IPS-18c (cell line): ENCODE data around the gene HIP1R.
"Not testable (repeated sequence)": the region's sequence is repeated elsewhere in the genome, so short reads cannot be mapped to it uniquely, and the experiment has no call there.

Source experiments
- H3K4me3 ChIP-seq: 2 replicates; pipeline ENCODE4 v1.7.0; 2013; ENCODE audit warnings: low read depth, mild to moderate bottlenecking, low read length, moderate library complexity; ENCODE audit not compliant: insufficient read depth
- H3K9me3 ChIP-seq: one replicate; pipeline ENCODE4 v1.6.1; 2013; ENCODE audit warnings: mild to moderate bottlenecking, low read length, moderate library complexity; ENCODE audit not compliant: control insufficient read depth, insufficient read depth

Gene HIP1R

DNA sequence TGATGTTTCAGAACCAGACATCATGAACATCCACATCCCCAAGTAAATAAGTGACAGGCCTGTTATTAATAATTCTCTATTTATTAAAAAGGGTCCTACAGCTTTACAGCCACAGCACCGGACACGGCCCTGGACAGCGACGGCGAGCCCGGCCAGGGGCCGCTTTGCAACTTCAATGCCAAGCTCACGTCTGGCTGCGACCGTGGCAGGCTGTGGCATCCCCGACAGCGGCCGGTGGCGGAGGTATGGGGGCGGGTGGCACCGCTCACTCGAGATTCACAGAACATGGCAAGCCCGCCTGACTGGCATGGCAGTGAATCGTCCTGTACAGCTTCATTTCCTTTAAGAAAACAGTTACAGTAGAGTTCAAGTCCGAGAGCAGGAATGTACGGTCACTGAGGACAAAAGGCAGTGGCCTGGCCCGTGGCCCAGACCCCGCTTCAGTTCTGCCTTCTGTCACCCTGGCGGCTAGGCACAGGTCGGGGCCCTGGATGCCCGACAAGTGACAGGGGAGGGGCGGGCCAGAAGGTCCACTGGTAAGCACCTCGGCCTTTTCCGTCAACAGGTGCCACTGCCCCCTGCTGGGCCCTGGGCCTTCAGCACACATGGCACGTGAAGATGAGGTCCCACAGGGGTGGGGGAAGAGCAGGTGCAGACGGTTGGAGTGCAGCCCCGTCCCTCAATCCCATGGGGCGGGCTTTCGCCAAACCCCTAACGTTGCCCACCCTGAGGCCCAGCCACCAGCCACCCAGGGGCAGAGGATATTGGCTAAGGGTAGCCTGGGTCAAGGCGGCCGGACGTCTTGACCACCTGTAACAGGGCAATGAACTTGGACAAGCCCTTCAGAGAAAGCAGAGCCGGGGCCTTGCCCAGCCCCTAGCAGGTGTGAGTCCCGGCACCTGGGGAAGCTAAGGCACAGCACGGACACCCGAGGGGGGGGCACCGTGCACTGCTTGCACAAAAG lies 30.3 kb downstream of the HIP1R start:
- no peaks in the 10 kb centered on the region for H3K9me3 ChIP-seq
- H3K4me3 ChIP-seq: no peak overlapping the region

DNA sequence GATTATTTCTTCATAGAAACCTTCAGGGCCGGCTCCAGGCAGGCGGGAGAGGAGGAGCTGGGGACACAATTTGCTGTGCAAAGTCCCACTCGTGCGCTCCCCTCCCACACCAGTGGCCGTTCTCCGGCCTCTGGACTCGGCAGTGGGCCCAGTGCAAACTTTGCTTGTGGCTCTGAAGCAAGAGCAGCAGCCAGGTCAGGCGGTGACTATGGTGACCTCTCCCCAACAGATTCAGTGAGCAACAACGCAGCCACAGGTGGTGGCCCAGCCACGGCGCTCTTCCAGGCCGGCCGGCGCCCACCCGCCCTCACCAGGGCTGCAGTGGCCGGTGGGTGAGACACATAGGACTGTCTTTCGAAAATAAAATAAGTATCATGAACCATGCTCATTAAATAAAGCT lies 31.1 kb downstream of the HIP1R start:
- H3K4me3 ChIP-seq: no peak overlapping the region

DNA sequence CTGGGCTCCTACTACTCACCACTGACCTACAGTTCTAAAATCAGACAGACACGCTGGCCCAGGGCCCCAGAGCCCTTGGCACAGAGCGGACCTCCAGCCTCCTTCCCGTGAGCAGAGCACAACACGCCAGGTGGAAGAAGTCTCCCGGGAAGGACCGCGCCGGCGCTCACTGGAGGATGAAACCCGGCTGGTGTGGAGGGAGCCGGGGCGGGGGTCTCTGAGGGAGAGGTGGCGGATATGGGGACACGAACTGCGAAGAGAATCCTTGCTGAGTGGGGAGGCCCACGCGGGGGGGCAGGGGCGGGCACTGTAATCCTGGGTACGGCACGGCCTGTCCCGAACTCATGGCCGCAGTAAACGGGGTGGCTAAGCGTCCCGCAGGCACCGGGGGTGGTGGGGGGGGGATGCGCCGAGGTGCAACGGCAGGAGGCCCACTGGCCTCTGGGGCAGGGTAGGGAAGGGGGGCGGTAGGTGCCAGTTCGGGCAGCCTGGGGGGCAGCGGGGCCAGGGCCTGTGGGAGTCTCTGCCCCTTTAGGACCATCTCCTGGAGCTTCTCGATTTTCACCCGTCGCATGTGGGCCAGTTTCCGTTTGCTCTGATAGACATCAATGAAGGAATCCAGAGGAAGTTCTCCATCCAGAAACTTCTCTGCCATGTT lies 31.8 kb downstream of the HIP1R start:
- Histone ChIP-seq H3K9me3 (no peaks in the 10 kb centered on the region), H3K4me3 (no peak overlapping the region)

More for the DNA sequence above, 31.1 kb downstream of the HIP1R start:
- no peaks in the 10 kb centered on the region for H3K9me3 ChIP-seq

DNA sequence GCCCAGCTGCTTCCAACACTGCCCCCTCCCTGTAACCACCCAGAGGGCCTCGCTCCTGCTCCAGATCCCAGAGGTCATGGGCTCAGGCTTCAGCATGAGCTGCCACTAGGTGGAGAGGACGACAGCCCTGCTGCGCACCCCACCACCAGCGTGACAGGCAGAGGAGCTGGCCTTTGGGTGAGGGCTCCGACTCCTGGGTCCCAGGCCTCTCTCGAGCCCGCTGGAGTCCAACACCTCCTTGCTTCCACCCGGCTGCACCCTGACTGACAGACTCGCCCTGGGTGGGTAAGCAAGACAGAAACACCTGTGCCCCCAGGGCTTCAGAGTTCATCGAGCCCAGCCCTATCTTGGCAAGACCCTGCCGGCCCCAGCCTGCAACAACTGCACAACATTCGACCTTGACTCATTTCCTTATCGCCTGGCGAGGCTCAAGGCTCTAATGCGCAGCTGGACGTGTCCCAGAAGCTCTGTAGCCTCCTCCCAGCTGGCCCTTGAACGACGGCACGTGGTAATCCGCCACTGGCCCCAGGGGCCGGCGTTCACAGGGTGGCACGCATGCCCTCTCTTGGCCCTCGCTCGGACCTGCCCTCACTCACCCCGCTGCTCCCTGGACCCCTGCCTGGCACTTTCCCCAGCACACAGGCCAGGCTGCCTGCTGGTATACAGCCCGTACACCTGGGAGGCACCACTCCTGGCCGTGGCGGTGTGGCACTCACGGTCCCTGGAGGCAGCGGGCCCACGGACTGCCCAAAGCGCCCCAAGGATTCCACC lies 32.6 kb downstream of the HIP1R start:
- Histone ChIP-seq H3K9me3 (no peaks in the 10 kb centered on the region), H3K4me3 (no peak overlapping the region)

DNA sequence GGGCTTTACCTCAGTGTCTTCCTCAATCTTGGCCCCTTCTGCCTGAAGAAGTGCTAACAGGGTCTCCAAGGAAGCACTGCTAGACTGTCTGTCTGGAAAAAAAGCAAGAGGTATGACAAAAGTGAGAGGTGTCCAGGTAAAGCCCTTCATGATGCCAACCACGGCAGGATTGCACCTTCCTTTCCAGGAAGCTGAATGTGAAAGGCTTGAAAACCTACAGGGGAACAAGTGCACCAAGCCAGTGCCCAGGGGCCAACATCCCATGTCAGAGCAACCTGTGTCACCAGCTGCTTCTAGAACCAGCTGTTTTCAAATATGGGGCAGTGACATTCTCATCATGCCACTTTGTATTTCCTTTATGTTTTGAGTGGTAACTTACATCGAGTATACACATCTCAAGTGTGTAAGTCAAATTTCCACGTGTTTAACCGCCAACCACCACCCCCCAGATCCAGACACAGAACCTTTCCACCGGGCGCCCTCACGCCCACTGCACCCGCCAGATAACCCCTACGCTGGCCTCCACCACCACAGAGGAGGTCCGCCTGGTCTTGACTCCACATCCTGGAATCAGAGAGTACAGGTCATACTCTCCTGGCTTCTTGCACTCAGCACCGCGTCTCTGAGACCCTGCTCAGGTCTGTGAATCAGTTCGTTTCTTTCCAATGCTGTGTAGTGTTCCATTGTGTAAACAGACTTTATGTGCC lies 33.4 kb downstream of the HIP1R start:
- H3K4me3 ChIP-seq: no peak overlapping the region
- H3K9me3 ChIP-seq: no peaks in the 10 kb centered on the region

DNA sequence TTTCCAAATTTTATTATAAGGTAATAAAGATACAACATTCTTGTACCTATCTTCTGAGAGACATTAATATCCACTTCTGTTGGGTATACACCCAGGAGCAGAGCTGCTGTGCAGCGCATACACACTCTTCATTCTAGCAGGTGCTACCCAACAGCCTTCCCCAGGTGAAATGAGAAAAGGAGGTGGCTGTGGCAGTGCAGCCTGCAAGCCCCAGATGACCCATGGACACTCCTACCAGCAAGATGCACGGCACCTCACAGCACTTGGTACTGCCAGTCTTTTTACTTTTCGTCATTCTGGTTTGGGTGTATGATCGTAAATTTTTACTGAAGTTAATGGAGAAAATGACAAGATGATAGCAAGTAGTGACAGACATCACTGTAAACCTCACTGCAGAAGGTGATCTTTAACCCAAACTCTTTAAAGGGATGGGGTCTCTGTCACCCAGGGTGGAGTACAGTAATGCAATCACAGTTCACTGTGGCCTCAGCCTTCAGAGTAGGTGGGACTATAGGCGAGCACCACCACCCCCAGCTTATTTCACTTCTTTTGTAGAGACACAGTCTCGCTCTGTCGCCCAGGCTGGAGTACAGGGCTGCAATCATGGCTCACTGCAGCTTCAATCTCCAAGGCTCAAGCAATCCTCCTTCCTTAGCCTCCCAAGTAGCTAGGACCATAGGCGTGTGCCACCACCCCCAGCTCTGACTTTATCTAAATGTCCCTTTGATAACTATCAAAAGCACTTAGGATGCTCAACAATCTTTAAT lies 34.1 kb downstream of the HIP1R start:
- Histone ChIP-seq H3K9me3 (no peaks in the 10 kb centered on the region), H3K4me3 (no peak overlapping the region)

DNA sequence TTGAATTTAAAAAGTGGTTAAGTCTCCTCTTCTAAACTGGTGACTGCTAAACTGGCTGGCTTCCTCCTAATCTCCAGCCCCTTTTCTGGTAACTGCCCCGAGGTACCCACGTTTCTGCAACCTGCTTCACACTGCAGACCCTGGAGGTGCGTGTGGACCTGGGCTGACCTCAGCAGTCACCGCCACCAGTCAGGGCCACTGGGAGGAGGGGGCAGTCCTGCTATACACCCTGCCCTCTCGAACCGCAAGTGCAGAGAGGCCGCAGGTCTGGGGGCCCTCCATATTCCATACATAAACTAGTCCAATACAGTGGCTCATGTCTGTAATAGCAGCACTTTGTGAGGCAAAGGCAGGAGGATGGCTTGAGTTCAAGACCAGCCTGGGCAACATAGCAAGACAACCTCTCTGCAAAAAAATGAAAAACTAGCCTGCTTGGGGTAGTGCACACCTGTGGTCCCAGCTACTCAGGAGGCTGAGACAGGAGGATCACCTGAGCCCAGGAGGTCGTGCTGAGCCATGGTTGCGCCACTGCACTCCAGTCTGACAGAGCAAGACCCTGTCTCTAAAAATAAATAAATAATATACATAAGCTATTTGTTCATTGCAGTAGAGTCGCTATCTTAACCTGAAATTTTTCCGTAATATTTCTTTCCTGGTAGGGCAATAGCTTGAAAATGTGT lies 35.0 kb downstream of the HIP1R start:
- H3K9me3 ChIP-seq: no peaks in the 10 kb centered on the region
- H3K4me3 ChIP-seq: no peak overlapping the region

DNA sequence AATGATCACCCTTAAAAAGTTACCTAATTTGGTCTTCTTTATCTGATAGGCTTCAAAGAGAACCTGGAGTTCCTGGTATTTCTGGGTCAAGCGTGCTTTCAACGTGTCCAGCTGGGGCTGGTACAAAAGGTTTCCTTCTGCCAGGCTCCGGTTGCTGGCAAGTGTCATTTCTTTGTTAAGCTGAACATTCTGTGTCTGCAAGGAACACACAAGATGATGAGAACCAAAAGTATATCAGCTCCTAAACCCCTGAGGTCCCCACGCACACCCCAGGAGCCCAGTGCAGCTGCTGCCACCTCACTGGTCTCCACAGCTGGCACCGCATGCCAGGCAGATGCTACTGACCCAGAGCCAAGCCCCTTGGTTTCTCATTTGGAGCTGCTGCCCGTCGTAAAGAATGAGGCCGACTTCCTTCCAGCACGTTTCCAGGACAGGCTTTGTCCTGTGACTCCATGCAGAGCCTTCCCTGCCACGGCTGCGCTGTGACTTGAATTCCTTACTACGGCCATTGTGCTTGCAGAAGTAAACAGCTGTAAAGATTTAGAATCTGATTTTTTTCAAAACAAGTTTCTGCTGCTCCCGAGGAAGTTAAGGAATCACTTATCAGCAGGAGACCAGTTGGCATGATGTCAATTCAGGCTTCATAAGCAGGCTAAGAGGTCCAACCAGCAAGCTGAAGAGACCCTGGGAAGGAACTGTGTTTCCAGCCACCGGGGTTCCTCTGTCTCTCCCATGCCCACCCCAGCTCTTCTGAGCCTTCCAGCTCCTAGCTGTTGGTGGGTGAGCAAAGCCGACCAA lies 35.8 kb downstream of the HIP1R start:
- H3K9me3 ChIP-seq: no peaks in the 10 kb centered on the region
- no peak overlapping the region for H3K4me3 ChIP-seq

DNA sequence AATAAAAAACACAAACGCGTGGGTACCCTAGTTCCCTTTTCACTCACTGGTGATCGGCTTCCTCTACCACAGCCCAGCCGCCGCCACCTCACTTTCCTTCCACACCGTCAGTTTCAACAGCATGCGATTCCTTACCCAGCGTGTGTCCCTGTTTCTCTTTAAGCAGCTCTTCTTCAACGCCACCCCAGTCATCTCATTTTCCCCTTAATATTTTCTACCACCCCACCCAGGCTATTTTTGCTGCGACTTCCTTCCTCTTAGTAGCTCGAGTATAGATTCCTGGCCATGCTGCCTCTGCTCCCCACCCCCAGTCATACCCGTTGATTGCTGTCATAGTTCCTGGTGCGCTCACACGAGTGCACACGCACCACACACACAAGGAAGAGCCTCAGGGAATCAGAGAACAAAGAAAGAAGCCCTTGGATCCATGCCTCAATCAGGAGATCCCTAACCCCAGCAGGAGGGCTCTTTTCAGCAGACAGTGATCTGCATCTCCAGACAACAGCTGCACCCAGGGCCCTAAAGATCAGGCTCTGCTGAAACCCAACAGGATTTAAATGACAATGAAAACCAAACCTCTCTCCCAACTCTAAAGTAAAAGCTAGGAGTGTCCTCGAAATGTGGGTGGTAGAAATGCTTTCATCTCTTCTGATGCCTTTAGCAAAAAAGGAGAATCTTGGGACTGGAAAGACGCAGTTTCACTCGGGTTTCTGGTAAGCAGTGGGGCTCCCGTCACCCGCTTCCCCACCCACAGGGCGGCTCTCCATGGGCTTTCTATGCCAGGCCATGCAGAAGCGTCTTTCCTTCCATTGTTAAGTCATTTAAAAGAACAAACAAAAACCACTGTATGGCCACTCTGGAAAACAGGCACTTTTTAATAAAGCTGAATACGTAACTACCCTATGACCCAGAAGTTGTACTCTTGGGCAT lies 36.9 kb downstream of the HIP1R start:
- Histone ChIP-seq H3K4me3 (no peak overlapping the region), H3K9me3 (no peaks in the 10 kb centered on the region)

DNA sequence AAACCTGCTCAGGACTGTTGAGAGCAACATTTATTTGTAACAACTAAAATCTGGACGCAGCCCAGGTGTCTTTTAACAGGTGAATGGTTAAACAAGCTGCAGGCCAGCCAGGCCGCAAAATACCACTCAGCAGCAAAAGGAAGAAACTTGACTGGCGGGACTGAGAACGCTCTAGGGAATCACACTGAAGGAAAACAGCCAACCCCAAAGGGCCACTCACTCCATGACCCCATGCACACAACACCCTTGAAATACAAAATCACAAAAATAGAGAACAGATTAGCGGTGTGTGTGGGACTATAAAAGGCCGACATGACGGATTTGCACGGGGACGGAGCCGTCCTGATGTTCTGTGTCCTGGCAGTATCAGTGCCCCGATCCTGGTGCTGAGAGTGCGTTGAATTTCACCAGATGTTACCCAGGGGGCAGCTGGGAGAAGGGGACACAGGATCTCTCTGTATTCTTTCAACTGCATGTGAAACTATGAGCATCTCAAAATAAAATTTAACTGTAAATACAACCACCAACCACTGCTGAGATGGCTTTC lies 37.6 kb downstream of the HIP1R start:
- H3K4me3 ChIP-seq: no peak overlapping the region
- H3K9me3 ChIP-seq: no peaks in the 10 kb centered on the region

DNA sequence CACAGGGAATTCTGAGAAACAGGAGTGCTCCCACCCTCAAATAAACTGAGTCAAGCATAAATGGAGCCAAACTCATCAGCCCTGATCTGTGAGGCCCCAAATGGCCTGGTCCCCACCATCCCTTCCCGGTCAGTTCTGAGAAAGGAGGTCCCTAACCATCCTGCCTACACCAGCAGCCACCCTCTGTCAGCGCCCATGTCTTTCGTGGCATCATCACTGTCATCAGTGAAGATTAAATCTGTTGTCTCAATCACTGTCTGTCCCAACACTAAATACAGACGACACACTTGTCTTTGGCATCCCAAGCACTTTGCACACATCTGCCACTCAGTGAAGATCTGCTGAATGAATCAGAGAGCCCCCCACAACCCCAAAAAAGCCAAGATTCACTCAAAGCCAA lies 38.3 kb downstream of the HIP1R start:
- no peak overlapping the region for H3K4me3 ChIP-seq

DNA sequence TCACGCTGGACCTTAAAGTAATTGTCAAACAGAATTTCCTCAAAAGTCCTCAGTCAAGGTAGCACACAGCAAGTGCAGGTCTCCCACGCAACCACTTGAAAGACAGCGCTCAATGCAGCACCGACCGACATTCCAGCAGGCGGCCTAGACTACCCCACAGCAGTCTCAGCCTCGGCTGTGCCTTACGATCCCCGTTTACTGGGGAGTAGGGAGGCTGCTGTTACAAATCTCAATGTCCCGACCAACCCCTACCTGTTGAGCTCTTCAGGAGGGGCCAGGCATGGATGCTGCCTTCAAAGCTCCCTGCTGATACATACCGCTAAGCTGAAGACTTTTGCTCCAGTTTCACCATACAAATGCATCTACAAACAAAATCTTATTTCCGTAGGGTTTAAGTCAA lies 38.8 kb downstream of the HIP1R start:
- Histone ChIP-seq H3K9me3 (no peaks in the 10 kb centered on the region), H3K4me3 (no peak overlapping the region)

More for the DNA sequence above, 38.3 kb downstream of the HIP1R start:
- H3K9me3 ChIP-seq: no peaks in the 10 kb centered on the region

DNA sequence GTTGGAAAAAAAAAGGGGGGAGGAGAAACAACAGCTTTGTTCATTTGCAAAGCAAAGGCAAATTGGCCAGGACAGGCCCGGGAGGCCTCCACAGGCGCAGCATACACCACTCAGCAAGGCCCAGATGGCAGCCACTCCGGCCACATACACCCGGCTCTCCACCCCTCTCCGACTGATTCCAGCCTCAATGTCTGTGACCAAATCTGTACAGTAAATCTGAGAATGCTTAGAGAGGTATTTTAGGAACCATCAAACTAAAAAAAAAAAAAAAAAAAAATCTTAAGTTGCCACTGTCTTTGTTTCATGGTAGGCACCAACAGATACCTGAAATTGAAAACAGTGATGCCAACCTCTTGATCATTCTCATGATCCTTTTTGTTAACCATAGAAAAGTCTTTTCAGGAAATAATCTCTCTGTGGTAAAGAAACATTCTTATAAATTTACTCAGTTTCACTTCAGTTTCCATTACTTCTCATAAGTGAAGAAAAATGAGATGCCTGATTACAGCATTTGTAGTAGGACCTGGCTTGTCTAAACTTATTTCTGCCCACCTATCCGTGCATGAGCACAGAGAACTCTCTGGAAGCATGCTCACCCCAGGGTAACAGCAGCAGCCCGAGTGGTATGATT lies 40.4 kb downstream of the HIP1R start:
- no peak overlapping the region for H3K4me3 ChIP-seq
- H3K9me3 ChIP-seq: no peaks in the 10 kb centered on the region

DNA sequence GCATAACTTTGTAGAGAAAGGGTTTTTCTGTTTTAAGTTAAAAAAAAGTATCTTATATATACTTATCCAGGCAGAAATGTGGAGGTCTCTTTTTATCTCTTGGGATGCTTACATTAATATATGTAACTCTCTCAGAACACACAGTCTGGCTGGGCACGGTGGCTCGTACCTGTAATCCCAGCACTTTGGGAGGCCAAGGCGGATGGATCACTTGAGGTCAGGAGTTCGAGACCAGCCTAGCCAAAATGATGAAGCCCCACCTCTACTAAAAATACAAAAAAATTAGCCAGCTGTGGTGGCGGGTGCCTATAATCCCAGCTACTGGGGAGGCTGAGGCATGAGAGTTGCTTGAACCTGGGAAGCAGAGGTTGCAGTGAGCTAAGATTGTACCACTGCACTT lies 41.0 kb downstream of the HIP1R start:
- H3K4me3 ChIP-seq: not testable (repeated sequence)

More for the DNA sequence above, 41.0 kb downstream of the HIP1R start:
- not testable (repeated sequence) for H3K9me3 ChIP-seq
